Lower leg skin (tissue), 3 donors: Measurements from ENCODE around the gene CDYL2.

ENCODE experiments used
- CTCF ChIP-seq, 3 donors: fragments of 450-650 bp; IDR thresholded peaks; one replicate each; pipeline ENCODE4 v1.5.1; 2016; ENCODE audit warnings: antibody characterized with exemption in 3 of 3, mild to moderate bottlenecking in 3 of 3, moderate library complexity in 2 of 3
- POLR2A ChIP-seq, 2 donors: fragments of 450-650 bp; IDR thresholded peaks; one replicate each; pipeline ENCODE4 v1.6.1; 2016 to 2017; ENCODE audit warnings: antibody characterized with exemption in 2 of 2, mild to moderate bottlenecking in 1 of 2, moderate library complexity in 1 of 2

GRCh38 chr16:80669673-80670072 lies 134.7 kb downstream of the CDYL2 start:
- no peak for TF ChIP-seq POLR2A (IDR thresholded peaks at IDR 0.05)
- no peak for TF ChIP-seq CTCF (IDR thresholded peaks at IDR 0.05)
